GM12878 (cell line): ENCODE results near the gene PRDM16. TPM values are rescaled to one million over a fixed set of nuclear protein-coding genes. Genes with fewer than 3 reads are reported as not detected.

Source experiments
- ATAC-seq: fragments of 200-7000 bp; cut with Tn5 transposase; 3 replicates; pipeline ENCODE4 v1.9.1; 2020; ENCODE audit warnings: mild to moderate bottlenecking, moderate library complexity
- BruUV-seq: library from RNA; stranded (reverse); fragments of 400-500 nt; replicated peaks from 2 replicates; lab custom pipeline; 2021; lab: Mats Ljungman, UMichigan
- CTCF ChIA-PET: fragments of 300-600 bp; sonication (Branson Sonifier 250); formaldehyde crosslinking; extraction: SDS; loops from one replicate; lab custom pipeline; 2021; ENCODE audit warnings: inconsistent platforms; lab: Yijun Ruan, JAX
- POLR2A ChIA-PET: fragments of 350-600 bp; formaldehyde crosslinking; extraction: SDS; loops from one replicate; lab custom pipeline; 2021; ENCODE audit warnings: inconsistent platforms; lab: Charles Lee
- RAD21 ChIA-PET: fragments of 300-600 bp; sonication (Branson Sonifier 250); formaldehyde crosslinking; loops from one replicate; lab custom pipeline; 2023; ENCODE audit warnings: antibody characterized with exemption; ENCODE audit not compliant: unreplicated experiment; lab: Charles Lee
- SMC1A ChIA-PET: fragments of 300-600 bp; sonication (Branson Sonifier 250); formaldehyde crosslinking; loops from one replicate; lab custom pipeline; 2023; ENCODE audit not compliant: unreplicated experiment, uncharacterized antibody; lab: Charles Lee
- DNase-seq: peaks from one replicate; pipeline ENCODE4 v3.0.0-alpha.2; 2011; ENCODE audit warnings: low read depth, low spot score
- FAIRE-seq: peaks from 3 replicates; lab custom pipeline; 2011; peaks lifted over from hg19 to GRCh38; lab: Jason Lieb, UNC
- H2AFZ ChIP-seq: 2 replicates; pipeline ENCODE4 v1.6.0; 2011; ENCODE audit warnings: low read depth, low read length, control low read depth; ENCODE audit not compliant: control insufficient read depth
- H3K27ac ChIP-seq: 2 replicates; pipeline ENCODE4 v1.5.1; 2011; ENCODE audit warnings: control low read depth; ENCODE audit not compliant: control insufficient read depth, insufficient read depth
- H3K27me3 ChIP-seq, 2 experiments: replicated peaks in 1 of 2; 2 replicates each; pipeline versions ENCODE4 v1.6.0 to v1.6.1; 2011; ENCODE audit warnings: low read length in 1 of 2; ENCODE audit not compliant: control insufficient read depth in 2 of 2, insufficient read depth in 2 of 2
- H3K36me3 ChIP-seq, 2 experiments: 2 replicates each; pipeline ENCODE4 v1.5.1; 2011; ENCODE audit warnings: low read length in 1 of 2; ENCODE audit not compliant: control insufficient read depth in 2 of 2, insufficient read depth in 2 of 2
- H3K4me1 ChIP-seq: 2 replicates; pipeline ENCODE4 v1.6.1; 2011; ENCODE audit warnings: mild to moderate bottlenecking, low read length, moderate library complexity, mixed read lengths; ENCODE audit not compliant: control insufficient read depth, insufficient read depth
- H3K4me2 ChIP-seq: 2 replicates; pipeline ENCODE4 v1.6.0; 2011; ENCODE audit warnings: control low read depth; ENCODE audit not compliant: control insufficient read depth, insufficient read depth
- H3K4me3 ChIP-seq: fragments of 200-600 bp; sonication (generic); 2 replicates; pipeline ENCODE4 v1.5.1; 2016
- H3K79me2 ChIP-seq: 2 replicates; pipeline ENCODE4 v1.6.0; 2011; ENCODE audit warnings: low read length; ENCODE audit not compliant: control insufficient read depth, insufficient read depth
- H3K9ac ChIP-seq: 2 replicates; pipeline ENCODE4 v1.8.0; 2011; ENCODE audit warnings: low read length, control low read depth, mixed read lengths; ENCODE audit not compliant: control insufficient read depth, insufficient read depth
- H3K9me3 ChIP-seq: replicated peaks from 3 replicates; pipeline ENCODE4 v1.5.1; 2011; ENCODE audit warnings: mild to moderate bottlenecking, low read length; ENCODE audit not compliant: control insufficient read depth, insufficient read depth
- H4K20me1 ChIP-seq: 2 replicates; pipeline ENCODE4 v1.6.0; 2011; ENCODE audit not compliant: control insufficient read depth, insufficient read depth
- BMI1 ChIP-seq: fragments of 450-650 bp; IDR thresholded peaks from 2 replicates; pipeline ENCODE4 v1.6.1; 2016; ENCODE audit warnings: mild to moderate bottlenecking, moderate library complexity, borderline replicate concordance
- CEBPZ ChIP-seq: fragments of 150-350 bp; IDR thresholded peaks from 2 replicates; pipeline ENCODE4 v1.6.1; 2016; ENCODE audit warnings: low read depth, low read length
- CREB1 ChIP-seq: IDR thresholded peaks from 2 replicates; pipeline ENCODE4 v1.6.1; 2012; ENCODE audit warnings: low read depth, mild to moderate bottlenecking, inconsistent platforms
- ESRRA ChIP-seq: IDR thresholded peaks from 2 replicates; pipeline ENCODE4 v1.6.1; 2012; ENCODE audit warnings: mild to moderate bottlenecking, low read length, improper control_type of control experiment
- HDGF ChIP-seq: fragments of 450-650 bp; IDR thresholded peaks from 2 replicates; pipeline ENCODE4 v1.6.1; 2016; ENCODE audit warnings: antibody characterized with exemption
- IKZF1 ChIP-seq: fragments of 450-650 bp; conservative IDR thresholded peaks from 2 replicates; pipeline ENCODE4 v1.6.1; 2017; ENCODE audit warnings: antibody characterized with exemption, mild to moderate bottlenecking
- NFIC ChIP-seq: IDR thresholded peaks from 2 replicates; pipeline ENCODE4 v1.6.1; 2012; ENCODE audit warnings: low read depth, mild to moderate bottlenecking, inconsistent platforms, low read length, moderate library complexity
- NFXL1 ChIP-seq: fragments of 450-650 bp; IDR thresholded peaks from 2 replicates; pipeline ENCODE4 v1.6.1; 2017; ENCODE audit warnings: antibody characterized with exemption, mild to moderate bottlenecking, borderline replicate concordance
- NR2F1 ChIP-seq: fragments of 450-650 bp; conservative IDR thresholded peaks from 2 replicates; pipeline ENCODE4 v1.6.1; 2017; ENCODE audit warnings: mild to moderate bottlenecking
- POLR2A ChIP-seq: IDR thresholded peaks from 2 replicates; pipeline ENCODE4 v1.6.1; 2011; ENCODE audit warnings: low read depth, mild to moderate bottlenecking, low read length
- POLR2AphosphoS5 ChIP-seq: IDR thresholded peaks from 2 replicates; pipeline ENCODE4 v1.6.1; 2011; ENCODE audit warnings: mild to moderate bottlenecking, low read length, inconsistent platforms
- SMAD1 ChIP-seq: fragments of 450-650 bp; IDR thresholded peaks from 2 replicates; pipeline ENCODE4 v1.6.1; 2018; ENCODE audit warnings: mild to moderate bottlenecking, low read depth; ENCODE audit not compliant: partially characterized antibody
- STAT3 ChIP-seq: IDR thresholded peaks from 2 replicates; pipeline ENCODE4 v1.6.1; 2011; ENCODE audit warnings: low read depth, low read length, improper control_type of control experiment
- SUPT20H ChIP-seq: IDR thresholded peaks from 2 replicates; pipeline ENCODE4 v1.6.1; 2011; ENCODE audit warnings: low read depth, mild to moderate bottlenecking, low read length, moderate library complexity, borderline replicate concordance; ENCODE audit not compliant: control insufficient read depth
- TCF12 ChIP-seq: IDR thresholded peaks from 2 replicates; pipeline ENCODE4 v1.6.1; 2011; ENCODE audit warnings: low read depth, mild to moderate bottlenecking, low read length
- ZBTB11 ChIP-seq: fragments of 450-650 bp; formaldehyde crosslinking; IDR thresholded peaks from 2 replicates; pipeline ENCODE4 v1.5.0; 2022; ENCODE audit warnings: mild to moderate bottlenecking, missing genetic modification characterization
- WGBS: methylation state at CpG from one replicate; pipeline ENCODE4 v1.1.6; 2016; ENCODE audit warnings: low lambda C conversion rate; ENCODE audit not compliant: insufficient replicate concordance, insufficient coverage; ENCODE audit errors: missing lambda C conversion rate; 5-methylcytosine and 5-hydroxymethylcytosine counted together
- in situ Hi-C: fragments of 300-500 bp; cut with MboI; formaldehyde crosslinking; loops from 9 replicates; pipeline ENCODE4 v1.14.3; 2018; ENCODE audit warnings: mixed read lengths
- intact Hi-C: fragments of 100-400 bp; cut with micrococcal nuclease; formaldehyde crosslinking; loops from one replicate; pipeline ENCODE4 v1.14.2; 2022; ENCODE audit not compliant: unreplicated experiment
- polyA plus RNA-seq, 11 experiments: library from polyadenylated mRNA; depleted of rRNA in 4 of 11; unstranded in 6 of 11; stranded (reverse) in 5 of 11; fragments of >200 nt; fragmentation: Nextera tagmentation in 4 of 11; fragmentation: Illumina TruSeq in 1 of 11; extraction: Ambion mirVana in 4 of 11; extraction: Trizol in 1 of 11; gene quantifications; 1 replicate in 1 of 11; 2 replicates in 10 of 11; pipeline versions ENCODE4 v1.2.1 to v1.2.3, GENCODE V29; 2011 to 2016; ENCODE audit warnings: inconsistent platforms in 2 of 11, missing spikeins in 2 of 11, low read depth in 1 of 11
- total RNA-seq, 4 experiments: library from RNA; depleted of rRNA in 3 of 4; stranded (reverse); fragments of >200 nt in 3 of 4; fragmentation: Illumina TruSeq in 1 of 4; extraction: Trizol in 1 of 4; gene quantifications; 2 replicates each; pipeline versions ENCODE4 v1.2.1 to v1.2.3, GENCODE V29; 2013 to 2021

Gene PRDM16
- total and polyA plus RNA-seq, 10 of the 15 experiments (the other 5 are each of a cell fraction or from before 2014, with no cell fraction given): 0.03 TPM; not detected in 9

- TF ChIP-seq SMAD1: no peak
- TF ChIP-seq CEBPZ: no peak
- no peak for TF ChIP-seq CREB1
Observed at GRCh38 chr1:3275471-3276340, 206.7 kb downstream of the PRDM16 start (continued).

- 27% methylated on average over 22 of the region's 22 CpGs for WGBS
- TF ChIP-seq NFIC (no peak), IKZF1 (no peak), ESRRA (no peak), NR2F1 (no peak), SMAD1 (no peak), TCF12 (no peak), NFXL1 (no peak), POLR2AphosphoS5 (no peak), ZBTB11 (CRISPR knock-in tag) (no peak), HDGF (no peak), SUPT20H (no peak), POLR2A (no peak), STAT3 (no peak), BMI1 (no peak)
Observed at GRCh38 chr1:3276341-3276800, 207.4 kb downstream of the PRDM16 start.

More at GRCh38 chr1:3276341-3276800, 207.4 kb downstream of the PRDM16 start:
- Histone ChIP-seq H3K4me2 (no peak overlapping the region), H3K36me3 (no peaks in the 10 kb centered on the region), H3K9ac (no peak overlapping the region), H3K79me2 (no peaks in the 10 kb centered on the region), H2AFZ (no peak overlapping the region), H4K20me1 (no peaks in the 10 kb centered on the region; the same call in 1 of the 2 replicates), H3K27me3 (no peaks in the 10 kb centered on the region), H3K4me1 (no peaks in the 10 kb centered on the region), H3K4me3 (no peak overlapping the region), H3K9me3 (no peaks in the 10 kb centered on the region), H3K27ac (no peak overlapping the region)
- ChIA-PET CTCF (no interaction called here), RAD21 (no interaction called here), SMC1A (no interaction called here), POLR2A (no interaction called here)
- no TSS peak for BruUV-seq
- intact Hi-C loops (no loop called here), in situ Hi-C loops (no loop called here)
- FAIRE-seq: no peak
- DNase-seq: no peak
- ATAC-seq: no peak
